Neural cell (in vitro differentiated cells): ENCODE measurements around the gene TGM1. TPM values are rescaled to one million over a fixed set of nuclear protein-coding genes. Genes with fewer than 3 reads are reported as not detected.

Experiments used
- H2AFZ ChIP-seq: fragments of 200-600, 300-800 bp; sonication (generic), shearing (Covaris generic); 2 replicates; pipeline ENCODE4 v1.6.0; 2014; ENCODE audit warnings: low read depth, mild to moderate bottlenecking, antibody characterized with exemption, low read length, moderate library complexity
- H3F3A ChIP-seq: fragments of 200-600 bp; shearing (Covaris generic); 2 replicates; pipeline ENCODE4 v1.6.1; 2016; ENCODE audit warnings: mild to moderate bottlenecking, moderate library complexity, mixed read lengths, antibody characterized with exemption, low read length; ENCODE audit not compliant: insufficient read depth, poor library complexity, severe bottlenecking
- H3K27ac ChIP-seq: fragments of 200-600, 300-800 bp; sonication (generic), shearing (Covaris generic); 2 replicates; pipeline ENCODE4 v1.5.1; 2014; ENCODE audit warnings: mild to moderate bottlenecking, low read length, moderate library complexity
- H3K27me3 ChIP-seq: fragments of 300-800, 200-600 bp; sonication (generic), shearing (Covaris generic); 2 replicates; pipeline ENCODE4 v1.6.0; 2014; ENCODE audit warnings: mild to moderate bottlenecking, low read depth, low read length, moderate library complexity; ENCODE audit not compliant: insufficient read depth
- H3K36me3 ChIP-seq: fragments of 300-800, 200-600 bp; sonication (generic), shearing (Covaris generic); 2 replicates; pipeline ENCODE4 v1.5.1; 2014; ENCODE audit warnings: mild to moderate bottlenecking, antibody characterized with exemption, low read length, moderate library complexity; ENCODE audit not compliant: insufficient read depth
- H3K4me2 ChIP-seq: fragments of 300-800, 200-600 bp; sonication (generic), shearing (Covaris generic); 2 replicates; pipeline ENCODE4 v1.6.0; 2014; ENCODE audit warnings: mild to moderate bottlenecking, low read length
- H3K4me3 ChIP-seq: fragments of 300-800, 200-600 bp; sonication (generic), shearing (Covaris generic); 2 replicates; pipeline ENCODE4 v1.5.1; 2014; ENCODE audit warnings: mild to moderate bottlenecking, low read length, moderate library complexity
- H3K79me2 ChIP-seq: fragments of 200-600 bp; shearing (Covaris generic); replicated peaks from 2 replicates; pipeline ENCODE4 v1.6.0; 2014; ENCODE audit warnings: mild to moderate bottlenecking, low read length, moderate library complexity; ENCODE audit not compliant: insufficient read depth
- H3K9ac ChIP-seq: fragments of 300-800, 200-600 bp; sonication (generic), shearing (Covaris generic); 2 replicates; pipeline ENCODE4 v1.6.1; 2016; ENCODE audit warnings: mild to moderate bottlenecking, low read length, mixed read lengths
- H3K9me2 ChIP-seq: fragments of 200-600 bp; shearing (Covaris generic); 2 replicates; pipeline ENCODE4 v1.6.1; 2016; ENCODE audit warnings: mild to moderate bottlenecking, low read length, mixed read lengths; ENCODE audit not compliant: insufficient read depth
- H3K9me3 ChIP-seq: fragments of 200-600, 300-800 bp; sonication (generic), shearing (Covaris generic); 2 replicates; pipeline ENCODE4 v1.6.1; 2016; ENCODE audit warnings: mild to moderate bottlenecking, mixed run types, low read length, moderate library complexity, mixed read lengths
- H4K20me1 ChIP-seq: fragments of 200-600 bp; shearing (Covaris generic); 2 replicates; pipeline ENCODE4 v1.6.1; 2016; ENCODE audit warnings: mild to moderate bottlenecking, mixed run types; ENCODE audit not compliant: insufficient read depth
- CTCF ChIP-seq: fragments of 450-650 bp; IDR thresholded peaks from 2 replicates; pipeline ENCODE4 v1.5.1; 2014; ENCODE audit warnings: antibody characterized with exemption, mild to moderate bottlenecking, moderate library complexity; ENCODE audit not compliant: poor library complexity, severe bottlenecking
- EP300 ChIP-seq: fragments of 450-650 bp; conservative IDR thresholded peaks from 2 replicates; pipeline ENCODE4 v1.6.1; 2014; ENCODE audit warnings: antibody characterized with exemption, mild to moderate bottlenecking, moderate library complexity; ENCODE audit not compliant: poor library complexity, severe bottlenecking
- EZH2 ChIP-seq: fragments of 200-600, 300-800 bp; shearing (Covaris generic), sonication (generic); IDR thresholded peaks from 2 replicates; pipeline ENCODE4 v1.6.1; 2014; ENCODE audit warnings: antibody characterized with exemption, low read length, borderline replicate concordance, mild to moderate bottlenecking; ENCODE audit not compliant: insufficient read depth, poor library complexity, severe bottlenecking
- MXI1 ChIP-seq: fragments of 450-650 bp; conservative IDR thresholded peaks from 2 replicates; pipeline ENCODE4 v1.6.1; 2014; ENCODE audit warnings: antibody characterized with exemption, mild to moderate bottlenecking; ENCODE audit not compliant: poor library complexity, severe bottlenecking
- POLR2AphosphoS5 ChIP-seq: IDR thresholded peaks from 2 replicates; pipeline ENCODE4 v1.6.1; 2012
- RAD21 ChIP-seq: fragments of 450-650 bp; conservative IDR thresholded peaks from 2 replicates; pipeline ENCODE4 v1.6.1; 2014; ENCODE audit warnings: antibody characterized with exemption, mild to moderate bottlenecking, moderate library complexity
- REST ChIP-seq: IDR thresholded peaks from 2 replicates; pipeline ENCODE4 v1.6.1; 2012; ENCODE audit warnings: borderline replicate concordance
- SMC3 ChIP-seq: fragments of 450-650 bp; conservative IDR thresholded peaks from 2 replicates; pipeline ENCODE4 v1.6.1; 2014; ENCODE audit warnings: antibody characterized with exemption, mild to moderate bottlenecking, moderate library complexity; ENCODE audit not compliant: poor library complexity
- TAF1 ChIP-seq: IDR thresholded peaks from 2 replicates; pipeline ENCODE4 v1.6.1; 2012; ENCODE audit warnings: low read depth
- polyA plus RNA-seq: library from polyadenylated mRNA; depleted of rRNA; stranded (reverse); fragments of >200 nt; gene quantifications from 2 replicates; pipeline ENCODE4 v1.2.3, GENCODE V29; 2014

TGM1 gene
- polyA plus RNA-seq, 1 donor from 2014 or later: 3.6 TPM

DNA sequence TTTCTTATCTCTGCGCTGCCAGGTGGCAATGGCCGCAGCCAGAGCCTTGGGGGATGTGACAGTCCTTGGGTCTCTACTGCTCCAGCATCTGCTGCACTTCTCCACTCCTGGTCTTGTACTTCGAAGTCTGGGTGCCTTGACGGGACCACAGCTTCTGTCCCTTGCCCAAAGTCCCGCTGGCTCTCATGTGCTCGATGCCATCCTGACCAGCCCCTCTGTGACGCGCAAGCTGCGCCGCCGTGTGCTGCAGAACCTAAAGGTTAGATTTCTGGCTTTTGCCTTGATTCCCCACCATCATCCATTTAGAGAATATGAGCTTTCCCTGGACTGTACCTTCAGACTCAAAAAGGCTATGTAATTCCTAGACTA is 41.0 kb upstream of the TGM1 start:
- Histone ChIP-seq H3K27me3 (no peaks in the 10 kb centered on the region), H3K9me2 (no peaks in the 10 kb centered on the region), H3K4me2 (no peak overlapping the region), H3F3A (no peaks in the 10 kb centered on the region), H3K27ac (no peak overlapping the region), H4K20me1 (no peaks in the 10 kb centered on the region), H3K9me3 (no peaks in the 10 kb centered on the region), H3K9ac (no peak overlapping the region), H2AFZ (no peak overlapping the region), H3K4me3 (no peak overlapping the region), H3K79me2 (no peaks in the 10 kb centered on the region), H3K36me3 (no peaks in the 10 kb centered on the region)
- TF ChIP-seq POLR2AphosphoS5: no peak
- TF ChIP-seq RAD21: no peak
- TF ChIP-seq MXI1: no peak
- TF ChIP-seq CTCF: no peak
- TF ChIP-seq SMC3: no peak
- no peak for TF ChIP-seq REST
- TF ChIP-seq TAF1: no peak
- no peak for TF ChIP-seq EP300
- no peak for TF ChIP-seq EZH2

- no peaks in the 10 kb centered on the region for H3K36me3 ChIP-seq
- H3K4me3 ChIP-seq: peak overlapping the region; percentile 97
- peak overlapping the region; percentile 91 for H2AFZ ChIP-seq
- peak overlapping the region; percentile 42 for H3K27ac ChIP-seq
- no peaks in the 10 kb centered on the region for H3K27me3 ChIP-seq
- no peaks in the 10 kb centered on the region for H3K79me2 ChIP-seq
- peak overlapping the region; percentile 68 for H3K4me2 ChIP-seq
- TF ChIP-seq EZH2 (no peak), CTCF (no peak), TAF1 (no peak), REST (no peak), RAD21 (no peak), POLR2AphosphoS5 (no peak), SMC3 (no peak), EP300 (no peak), MXI1 (no peak)
- H3K9ac ChIP-seq: peak overlapping the region; percentile 70
- no peaks in the 10 kb centered on the region for H3F3A ChIP-seq
- H3K9me2 ChIP-seq: no peaks in the 10 kb centered on the region
- no peaks in the 10 kb centered on the region for H3K9me3 ChIP-seq
- H4K20me1 ChIP-seq: no peaks in the 10 kb centered on the region
These were observed 37.5 kb upstream of the TGM1 start for GRCh38 chr14:24300326-24300980.
